ENCODE data around the gene CORO1C.
"Not testable (repeated sequence)": the region's sequence is repeated elsewhere in the genome, so short reads cannot be mapped to it uniquely, and the experiment has no call there.

The CORO1C gene

DNA sequence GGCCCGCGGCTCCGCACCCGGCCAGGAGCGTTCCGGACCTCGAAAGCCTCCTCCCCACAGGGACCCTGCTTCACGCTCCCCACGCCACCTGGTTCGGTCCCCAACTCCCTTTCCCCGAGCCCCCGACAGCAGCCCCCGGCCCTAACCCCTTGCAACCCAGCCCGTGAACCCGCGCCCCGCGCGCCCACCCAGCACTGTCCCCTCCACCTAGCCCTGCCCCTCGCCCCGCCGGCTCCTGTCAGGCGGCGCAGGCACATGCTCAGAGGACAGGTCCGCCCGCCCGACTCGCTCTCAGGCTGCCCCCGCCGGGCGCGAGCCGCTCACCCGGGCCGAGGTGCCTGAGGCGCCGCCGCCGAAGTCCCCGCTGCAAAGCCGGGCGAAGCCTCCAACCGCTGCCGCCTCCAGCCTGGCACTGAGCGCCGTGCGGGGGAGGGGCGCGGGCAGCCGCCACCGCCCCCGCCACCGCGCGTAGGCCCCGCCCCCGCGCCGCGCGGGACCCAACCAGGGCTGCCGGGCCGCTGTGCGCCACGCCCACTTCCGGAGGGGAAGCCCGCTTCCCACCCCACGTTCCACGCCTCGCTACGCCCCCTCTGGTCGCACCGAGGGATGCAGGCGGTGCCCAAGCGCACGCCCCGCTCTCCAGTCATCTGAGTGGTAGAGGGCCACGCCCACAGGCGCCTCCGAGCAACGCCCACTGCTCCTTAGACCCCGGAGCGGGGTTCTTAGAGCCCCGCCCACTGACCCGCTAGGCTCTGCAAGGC lies at the start of gene CORO1C:
TSS of gene CORO1C (minus strand) at position 414 of the 761 bp plus-strand sequence. CDS start 30,200 bp downstream, outside the sequence.
- DNase-seq: peak; percentile 91

DNA sequence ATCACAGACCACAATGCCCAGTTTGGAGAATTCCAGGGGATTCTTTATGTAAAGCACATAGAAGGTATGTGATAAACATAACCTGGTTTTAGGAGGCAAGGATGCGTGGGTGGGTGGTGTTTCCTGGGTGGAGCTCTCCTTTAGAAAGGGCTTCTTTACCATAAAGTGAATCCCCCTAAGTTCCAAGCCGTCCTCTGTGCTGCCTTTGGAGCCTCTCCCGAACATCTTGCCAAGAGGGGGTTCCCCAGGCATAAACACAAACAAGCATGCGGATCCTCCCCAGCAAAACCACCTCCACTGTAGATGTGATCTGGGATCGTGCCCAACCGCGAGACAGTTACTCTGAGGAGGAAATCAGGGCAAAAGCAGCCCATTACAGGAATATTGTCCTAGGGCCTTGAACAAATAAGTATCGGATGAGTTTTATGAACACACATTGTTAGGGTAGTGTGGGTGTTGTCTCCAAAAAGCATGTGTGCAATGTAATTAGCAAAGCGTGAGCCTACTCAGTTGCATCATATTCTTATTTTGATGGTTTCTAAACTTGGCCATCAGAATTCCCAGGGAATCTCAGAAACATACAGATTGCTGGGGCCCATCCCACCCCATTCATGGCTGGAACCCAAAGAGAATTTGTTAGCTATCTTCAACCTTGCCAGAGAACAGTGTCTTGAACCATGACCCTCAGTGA lies 48.8 kb upstream of the CORO1C start:
- no peak for DNase-seq

DNA sequence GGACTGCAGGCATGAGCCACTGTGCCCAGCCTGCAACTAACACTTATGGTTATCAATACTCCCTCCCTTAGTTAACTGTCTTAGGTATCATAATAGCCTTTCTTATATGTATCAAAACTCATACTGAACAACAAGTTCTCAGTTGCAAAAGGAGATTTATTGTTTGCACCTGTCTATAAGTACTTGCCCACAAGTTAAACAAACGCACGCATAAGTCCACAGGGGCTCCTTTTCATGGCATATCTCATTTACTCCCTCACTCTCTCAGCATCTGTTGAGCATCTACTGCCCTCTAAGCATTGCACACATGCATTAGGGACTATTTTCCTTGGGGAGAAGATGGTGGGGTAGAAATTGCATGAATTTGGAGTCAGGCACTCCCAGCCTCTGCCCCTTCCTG lies 46.7 kb upstream of the CORO1C start:
- no peak for DNase-seq

DNA sequence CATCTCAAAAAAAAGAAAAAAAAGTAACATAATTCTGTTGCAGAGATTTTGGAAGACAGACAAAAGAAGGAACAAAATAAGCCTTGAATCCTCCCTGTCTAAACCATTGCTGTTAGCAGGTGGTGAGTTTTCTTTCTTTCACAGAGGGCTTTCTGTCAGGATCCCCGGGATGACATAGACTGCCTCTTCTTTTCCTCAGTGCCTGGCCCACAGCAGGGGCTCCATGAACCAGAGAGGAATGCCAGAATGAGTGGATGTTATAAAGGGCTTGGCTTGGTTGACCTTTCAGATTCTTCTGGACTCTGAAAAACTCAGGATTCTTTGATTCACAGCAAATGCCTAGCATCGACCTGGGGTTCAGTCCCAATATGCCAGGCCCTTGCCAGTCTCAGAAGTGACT lies 45.8 kb upstream of the CORO1C start:
- no peak for DNase-seq

DNA sequence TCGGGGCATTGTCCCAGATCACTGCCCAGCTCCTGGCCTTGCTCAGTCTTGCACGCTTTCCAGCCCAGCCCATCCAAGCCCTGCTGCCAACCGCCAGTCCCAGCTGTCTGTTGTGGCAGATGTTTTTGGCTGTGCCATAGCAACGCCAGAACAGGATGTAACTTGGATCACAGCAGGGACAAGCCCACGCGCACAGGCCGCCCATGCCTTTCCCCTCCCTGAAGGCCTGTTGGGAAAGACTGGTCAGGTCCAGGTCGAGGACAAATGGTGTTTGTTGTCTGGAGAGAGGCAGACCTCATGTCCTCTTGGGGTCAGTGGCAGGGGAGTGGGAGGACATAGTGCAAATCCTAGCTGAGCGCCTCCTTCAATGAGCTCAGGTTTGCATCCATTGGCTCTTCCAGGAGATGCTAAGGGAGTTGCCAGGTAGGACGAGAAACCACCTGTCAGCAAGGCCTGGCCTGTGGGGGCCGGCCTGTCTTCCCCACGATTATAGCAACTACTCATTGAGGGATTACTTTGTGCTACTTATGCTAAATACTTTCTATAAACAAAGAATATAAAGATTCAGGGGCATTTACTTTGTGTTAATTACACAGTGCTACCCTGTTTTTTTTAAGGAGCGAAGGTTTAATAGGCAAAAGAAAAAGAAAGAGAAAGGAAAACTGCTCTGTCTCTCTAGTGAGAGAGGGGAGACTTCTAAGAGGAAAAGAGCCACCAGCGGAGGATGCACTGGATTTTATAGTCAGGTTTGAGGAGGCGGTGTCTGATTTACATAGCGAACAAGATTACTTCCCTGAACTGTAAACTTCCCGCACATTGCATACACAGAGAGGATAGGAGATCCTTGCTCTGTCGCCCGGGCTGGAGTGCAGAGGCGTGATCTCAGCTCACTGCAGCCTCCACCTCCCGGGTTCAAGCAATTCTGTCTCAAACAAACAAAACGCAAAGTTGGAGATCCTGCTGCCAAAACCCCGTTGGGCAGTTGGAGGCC lies 42.8 kb upstream of the CORO1C start:
- DNase-seq: no peak

DNA sequence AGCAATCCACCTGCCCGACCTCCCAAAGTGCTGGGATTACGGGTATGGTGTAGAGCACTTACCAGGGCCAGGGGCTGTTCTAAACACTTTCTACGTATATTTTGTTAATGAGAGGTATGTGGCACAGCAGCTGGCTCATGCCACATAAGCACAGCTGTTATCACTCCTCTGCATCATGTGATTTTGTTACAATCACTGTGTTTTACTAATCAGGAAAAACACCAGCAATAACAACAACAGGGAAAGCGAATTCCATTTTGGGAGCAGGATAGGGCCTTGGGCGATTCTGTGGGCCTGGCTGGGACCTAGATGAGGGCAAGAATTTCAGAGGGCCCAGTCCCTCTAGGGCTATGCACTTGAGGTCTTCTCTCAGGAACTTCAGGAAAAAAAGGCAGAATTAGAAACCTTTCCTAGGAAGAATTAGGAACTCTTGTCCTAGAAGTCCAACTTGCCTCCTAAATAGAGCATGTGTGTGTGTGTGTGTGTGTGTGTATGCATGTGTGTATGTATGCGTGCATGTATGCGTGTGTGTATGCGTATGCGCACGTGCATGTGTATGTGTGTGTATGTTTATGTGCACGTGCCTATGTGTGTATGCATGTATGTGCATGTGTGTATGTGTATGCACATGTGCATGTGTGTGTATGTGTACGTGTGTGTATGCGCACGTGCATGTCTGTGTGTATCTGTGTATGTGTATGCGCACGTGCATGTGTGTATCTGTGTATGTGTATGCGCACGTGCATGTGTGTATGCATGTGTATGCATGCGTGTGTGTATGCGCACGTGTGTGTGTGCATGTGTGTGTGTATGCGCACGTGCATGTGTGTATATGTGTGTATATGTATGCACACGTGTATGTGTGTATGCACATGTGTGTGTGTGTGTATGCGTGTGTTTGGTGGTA lies 41.8 kb upstream of the CORO1C start:
- no peak for DNase-seq

DNA sequence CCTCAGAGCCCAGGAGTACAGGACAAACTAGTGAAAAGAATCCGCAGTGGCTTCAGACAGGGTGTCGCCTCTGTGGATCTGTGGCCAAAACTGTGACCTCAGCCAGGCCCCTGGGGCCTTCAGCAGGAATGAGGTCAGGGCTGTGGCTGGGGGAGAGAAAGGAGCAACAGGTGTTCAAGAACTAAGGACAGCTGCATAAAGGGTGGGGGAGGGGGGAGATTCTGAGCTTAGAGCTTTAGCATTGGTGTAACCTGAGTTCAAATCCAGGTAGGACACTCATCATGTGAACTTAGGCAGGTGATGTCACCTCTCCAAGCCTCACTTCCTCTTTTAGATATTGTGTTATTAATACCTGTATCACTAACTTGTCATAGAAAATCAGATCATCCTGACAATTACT lies 40.9 kb upstream of the CORO1C start:
- no peak for DNase-seq

DNA sequence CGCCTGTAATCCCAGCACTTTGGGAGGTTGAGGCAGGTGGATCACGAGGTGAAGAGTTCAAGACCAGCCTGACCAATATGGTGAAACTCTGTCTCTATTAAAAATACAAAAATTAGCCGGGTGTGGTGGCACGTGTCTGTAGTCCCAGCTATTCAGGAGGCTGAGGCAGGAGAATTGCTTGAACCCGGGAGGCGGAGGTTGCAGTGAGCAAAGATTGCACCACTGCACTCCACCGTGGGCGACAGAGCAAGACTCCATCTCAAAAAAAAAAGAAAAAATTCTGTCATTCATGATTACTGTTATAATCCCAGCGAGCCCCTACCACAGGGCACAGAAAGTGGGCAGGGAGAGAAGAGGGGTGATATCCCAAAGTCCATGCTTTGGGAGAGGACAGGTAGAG lies 40.5 kb upstream of the CORO1C start:
- not testable (repeated sequence) for DNase-seq

DNA sequence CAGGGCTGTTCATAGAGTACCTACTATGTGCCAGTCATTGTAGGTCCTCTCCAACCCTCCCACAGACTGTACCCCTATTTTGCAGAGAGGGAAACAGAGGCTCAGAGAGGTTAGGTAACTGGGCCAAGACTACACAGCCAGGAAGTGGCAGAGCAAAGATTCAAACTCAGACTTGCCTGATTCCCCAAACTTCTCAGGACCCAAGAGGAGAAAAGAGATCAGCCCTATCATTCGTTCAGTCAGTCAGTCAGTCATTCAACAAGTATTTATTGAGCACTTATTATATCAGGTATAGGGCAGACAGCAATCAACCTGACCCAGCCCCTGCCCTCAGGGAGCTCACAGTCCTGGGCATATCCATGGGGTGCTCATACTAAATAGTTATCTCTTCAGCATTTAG lies 39.6 kb upstream of the CORO1C start:
- no peak for DNase-seq

DNA sequence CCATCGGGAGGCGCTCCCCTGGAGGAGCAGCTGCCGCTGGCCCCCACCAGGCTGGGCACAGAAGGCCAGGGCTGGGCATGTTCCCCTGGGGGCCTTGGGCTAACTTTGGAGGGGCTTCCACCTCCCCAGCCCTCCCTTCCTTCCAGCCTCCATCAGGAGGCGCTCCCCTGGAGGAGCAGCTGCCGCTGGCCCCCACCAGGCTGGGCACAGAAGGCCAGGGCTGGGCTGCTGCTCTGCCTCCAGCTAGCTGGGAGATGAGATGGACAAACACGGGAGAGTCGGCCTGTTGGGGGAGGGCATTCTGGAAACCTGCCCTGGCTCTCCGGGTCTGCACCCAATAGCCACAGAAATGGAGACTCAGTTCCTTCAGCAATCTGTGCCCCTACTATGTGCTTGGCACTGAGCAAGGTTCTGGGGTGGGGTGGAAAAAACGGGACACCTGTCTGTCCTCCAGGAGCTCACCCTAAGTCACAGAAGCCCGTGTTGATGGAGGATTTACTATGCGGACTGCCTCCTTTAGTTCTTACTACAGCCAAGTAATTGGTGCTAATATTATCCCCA lies 39.0 kb upstream of the CORO1C start:
- DNase-seq: no peak

DNA sequence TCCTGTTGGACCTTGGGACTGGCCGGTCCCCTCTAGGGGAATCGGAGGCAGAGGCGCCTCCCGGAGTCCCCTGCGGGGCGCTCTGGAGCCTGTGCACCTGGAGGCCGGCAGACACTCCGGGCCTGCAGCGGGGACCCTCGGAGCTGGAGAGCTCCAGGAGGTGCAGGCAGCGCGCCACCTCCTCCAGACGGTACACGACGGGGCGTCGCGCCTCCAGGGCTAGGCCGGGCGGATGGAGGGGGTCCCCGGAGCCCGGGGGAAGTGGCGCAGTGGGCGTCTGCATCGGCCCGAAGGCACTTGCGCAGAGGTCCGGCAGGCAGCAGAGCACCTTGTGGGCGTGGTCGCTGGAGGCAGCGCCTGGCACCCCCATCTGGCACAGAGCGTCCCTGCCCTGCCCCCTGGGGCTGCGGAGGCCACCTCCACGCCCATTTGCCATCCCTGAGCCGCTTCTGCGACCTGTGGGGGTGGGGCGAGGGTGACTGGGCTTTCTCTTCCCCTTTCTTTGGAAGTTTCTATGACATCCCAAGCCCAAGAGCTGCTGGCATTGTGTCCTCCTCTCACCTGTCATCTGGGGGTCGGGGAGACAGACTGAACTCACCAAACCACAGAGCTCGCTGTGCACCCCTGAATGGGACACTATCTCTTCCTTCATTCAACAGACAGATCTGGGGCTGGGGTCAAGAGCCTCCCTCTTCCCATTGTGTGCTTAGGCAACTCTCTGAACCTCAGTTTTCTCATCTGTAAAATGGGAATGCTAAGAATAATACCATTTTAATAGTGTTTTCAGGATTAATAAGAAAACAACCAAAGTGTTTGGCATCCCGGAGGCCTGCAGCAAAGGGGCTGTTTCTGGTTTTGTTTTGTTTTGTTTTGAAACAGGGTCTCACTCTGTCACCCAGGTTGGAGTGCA lies 37.5 kb upstream of the CORO1C start:
- DNase-seq: no peak

DNA sequence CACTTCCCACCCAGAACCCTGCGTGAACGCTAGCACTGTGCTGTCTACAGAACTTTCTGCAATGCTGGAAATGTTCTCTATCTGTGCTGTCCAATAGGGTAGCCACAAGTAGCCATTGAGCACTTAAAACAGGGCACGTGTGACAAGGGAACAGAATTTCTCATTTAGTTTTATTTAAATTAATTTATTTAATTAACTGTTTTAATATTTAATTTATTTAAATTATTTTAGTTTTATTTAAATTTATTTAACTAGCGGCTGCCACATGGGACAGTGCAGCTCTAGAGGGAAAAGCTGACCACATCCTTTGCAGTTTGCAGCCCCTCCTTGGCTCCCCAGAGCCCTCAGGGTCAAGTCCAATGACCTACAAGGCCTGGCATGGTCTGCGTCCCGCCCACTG lies 35.0 kb upstream of the CORO1C start:
- no peak for DNase-seq

DNA sequence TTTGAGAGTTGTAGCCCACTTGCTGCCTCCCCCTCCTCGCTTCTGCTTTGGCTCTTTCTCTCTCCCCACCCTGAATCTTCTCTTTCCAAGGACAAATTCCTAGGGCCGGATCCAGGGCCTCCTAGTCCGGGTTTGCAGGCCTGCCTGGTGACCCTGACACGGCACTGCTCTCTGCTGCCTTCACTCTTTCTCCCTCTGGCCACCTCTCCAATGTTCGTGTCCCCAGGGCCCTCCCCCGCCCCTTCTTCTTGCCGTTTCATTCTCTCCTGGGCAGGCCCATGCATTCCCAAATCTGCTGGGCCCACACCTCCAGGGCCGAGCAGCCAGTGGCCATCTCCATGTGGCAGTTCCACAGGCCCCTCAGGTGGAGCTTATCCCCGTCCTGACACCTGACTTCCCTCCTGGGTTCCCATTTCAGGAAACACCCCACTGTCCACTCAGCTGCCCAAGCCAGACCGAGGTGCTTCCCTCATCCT lies 34.0 kb upstream of the CORO1C start:
- DNase-seq: no peak

DNA sequence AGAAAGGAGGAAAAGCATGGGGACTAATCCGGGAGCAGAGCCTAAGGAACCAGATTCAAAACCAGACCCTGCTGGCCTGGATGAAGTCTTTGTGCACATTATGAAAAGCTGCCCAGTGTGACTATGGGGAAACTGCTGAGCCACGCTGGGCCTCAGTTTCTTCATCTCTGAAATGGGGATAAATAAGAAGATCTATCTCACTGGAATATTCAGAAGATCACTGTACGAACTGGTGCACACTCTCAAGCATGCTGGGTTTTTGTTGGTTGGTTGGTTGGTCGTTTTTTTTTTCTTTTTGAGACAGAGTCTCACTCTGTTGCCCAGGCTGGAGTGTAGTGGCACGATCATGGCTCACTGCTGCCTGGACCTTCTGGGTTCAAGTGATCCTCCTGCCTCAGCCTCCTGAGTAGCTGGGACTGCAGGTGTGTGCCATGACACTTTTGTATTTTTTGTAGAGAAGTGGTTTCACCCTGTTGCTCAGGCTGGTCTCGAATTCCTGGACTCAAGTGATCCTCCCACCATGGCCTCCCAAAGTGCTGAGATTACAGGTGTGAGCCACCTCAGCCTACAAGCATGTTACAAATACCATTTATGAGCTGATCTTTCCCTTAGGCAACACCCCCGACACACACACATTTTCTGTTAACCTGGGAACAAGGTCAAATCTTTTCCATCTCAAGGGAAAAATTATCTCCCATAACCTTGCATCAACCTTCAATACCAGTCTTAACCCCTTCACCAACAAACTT lies 33.4 kb upstream of the CORO1C start:
- DNase-seq: no peak

DNA sequence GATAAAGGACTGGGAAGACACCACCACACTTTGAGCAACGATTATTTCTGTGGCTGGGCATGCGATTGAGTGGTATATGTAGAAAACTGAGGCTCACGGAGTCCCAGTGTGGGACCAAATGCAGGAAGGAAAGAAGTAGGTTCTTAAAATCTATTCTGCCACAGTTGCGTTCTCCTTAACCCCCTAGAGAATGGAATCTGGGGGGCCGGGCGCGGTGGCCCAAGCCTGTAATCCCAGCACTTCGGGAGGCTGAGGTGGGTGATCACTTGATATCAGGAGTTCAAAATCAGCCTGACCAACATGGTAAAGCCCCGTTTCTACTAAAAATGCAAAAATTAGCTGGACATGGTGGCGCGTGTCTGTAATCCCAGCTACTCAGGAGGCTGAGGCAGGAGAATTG lies 29.9 kb upstream of the CORO1C start:
- no peak for DNase-seq

DNA sequence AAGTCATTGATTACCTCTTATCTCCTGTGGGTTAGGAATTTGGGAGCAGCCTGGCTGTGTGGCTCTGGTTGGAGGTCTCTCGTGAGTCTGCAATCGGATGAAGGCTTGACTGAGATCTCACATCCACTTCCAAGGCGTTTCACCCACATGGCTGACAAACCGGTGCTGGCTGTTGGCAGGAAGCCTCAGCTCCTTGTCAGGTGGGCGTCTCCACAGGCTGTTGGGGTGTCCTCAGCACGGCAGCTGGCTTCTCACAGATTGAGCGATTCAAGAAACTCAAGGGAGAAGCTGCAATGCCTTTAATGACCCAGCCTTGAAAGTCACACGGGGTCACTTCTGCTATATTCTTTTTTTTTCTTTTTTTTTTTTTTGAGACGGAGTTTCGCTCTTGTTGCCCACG lies 28.6 kb upstream of the CORO1C start:
- no peak for DNase-seq

DNA sequence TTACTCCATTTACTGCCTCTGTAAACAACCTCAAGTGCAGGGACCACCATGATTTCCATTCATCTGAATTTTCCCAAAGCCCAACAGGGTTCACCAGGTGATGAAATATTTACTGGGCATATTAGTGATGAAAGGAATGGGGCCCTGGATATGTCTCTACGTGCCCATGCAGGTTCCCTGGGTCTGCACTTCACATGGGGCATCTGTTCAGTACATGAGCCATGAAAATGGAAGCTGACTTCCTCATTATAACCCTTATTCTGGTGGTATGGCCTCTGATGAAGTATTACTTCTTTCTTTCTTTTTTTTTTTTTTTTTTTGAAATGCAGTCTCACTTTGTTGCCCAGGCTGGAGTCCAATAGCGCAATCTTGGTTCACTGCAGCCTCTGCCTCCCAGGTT lies 26.5 kb upstream of the CORO1C start:
- no peak for DNase-seq

DNA sequence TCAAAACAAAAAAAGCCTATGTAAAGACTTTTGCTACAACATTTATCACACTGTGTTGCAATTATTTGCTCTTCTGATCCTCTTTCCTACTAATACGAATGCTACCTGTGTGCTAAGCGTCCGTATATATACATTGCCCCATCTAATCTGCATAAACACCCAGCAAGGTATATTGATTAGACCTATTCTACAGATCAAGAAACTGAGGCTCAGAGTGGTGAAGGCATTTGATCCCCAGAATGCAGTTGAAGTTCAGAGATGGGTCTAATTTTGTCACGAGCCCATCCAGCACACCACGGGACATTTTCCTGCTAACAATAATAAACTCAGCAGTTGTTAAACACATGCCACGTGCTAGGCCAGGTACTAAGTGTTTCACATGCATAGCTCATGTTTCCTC lies 25.1 kb upstream of the CORO1C start:
- no peak for DNase-seq

DNA sequence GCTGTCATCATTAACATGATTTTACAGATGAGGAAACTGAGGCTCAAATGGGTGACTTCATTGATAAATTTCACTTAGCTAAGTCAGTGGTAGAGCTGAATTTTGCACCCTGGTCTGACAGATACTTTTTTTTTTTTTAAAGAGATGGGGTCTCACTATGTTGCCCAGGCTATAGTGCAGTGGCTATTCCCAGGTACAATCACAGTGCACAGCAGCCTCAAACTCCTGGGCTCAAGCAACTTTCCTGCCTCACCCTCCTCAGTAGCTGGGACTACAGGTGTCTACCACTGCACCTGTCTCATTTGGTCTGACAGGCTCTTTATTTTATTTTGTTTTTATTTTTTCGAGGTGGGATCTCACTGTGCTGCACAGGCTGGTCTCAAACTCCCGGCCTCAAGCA lies 24.2 kb upstream of the CORO1C start:
- DNase-seq: no peak

DNA sequence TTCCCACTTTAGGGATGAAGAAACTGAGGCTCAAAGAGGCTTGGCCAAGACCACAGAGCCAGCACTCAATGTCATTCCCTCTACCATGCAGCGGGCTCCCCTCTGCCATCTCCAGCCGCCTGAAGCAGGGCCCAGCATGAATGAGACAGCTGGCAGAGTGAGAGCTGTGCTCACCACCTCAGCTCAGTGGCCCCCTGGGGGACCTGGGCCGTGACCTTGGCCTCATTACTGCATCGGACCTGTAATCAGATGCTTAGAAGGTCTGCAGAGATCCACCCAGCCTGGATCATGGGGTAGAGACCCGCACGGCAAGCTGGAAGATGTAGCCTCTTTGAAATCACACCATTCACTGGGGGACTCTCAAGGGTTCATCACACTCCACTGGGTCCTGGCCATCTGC lies 22.7 kb upstream of the CORO1C start:
- DNase-seq: no peak

All from activated T-cell treated with anti-CD3 and anti-CD28 coated beads for 4 hours (primary cell).